Astrocyte (in vitro differentiated cells and primary cell): ENCODE data around the gene TMEM222. TPM values are rescaled to one million over a fixed set of nuclear protein-coding genes. Genes with fewer than 3 reads are reported as not detected.
A peak's percentile ranks its signal among the peaks of the same experiment; 100 is the strongest.

Experiments
- DNase-seq: peaks from one replicate; pipeline ENCODE4 v3.0.0-alpha.2; 2010; ENCODE audit warnings: low read depth
- FAIRE-seq: peaks from 2 replicates; lab custom pipeline; 2011; peaks lifted over from hg19 to GRCh38; lab: Jason Lieb, UNC
- H2AFZ ChIP-seq: 2 replicates; pipeline ENCODE4 v1.6.0; 2012; ENCODE audit warnings: low read depth, low read length, inconsistent platforms
- H3K27ac ChIP-seq: 2 replicates; pipeline ENCODE4 v1.5.1; 2011; ENCODE audit warnings: low read depth, low read length, inconsistent platforms
- H3K27me3 ChIP-seq: 2 replicates; pipeline ENCODE4 v1.6.0; 2011; ENCODE audit warnings: low read length, inconsistent platforms; ENCODE audit not compliant: insufficient read depth
- H3K36me3 ChIP-seq: 2 replicates; pipeline ENCODE4 v1.5.1; 2011; ENCODE audit warnings: low read length, inconsistent platforms; ENCODE audit not compliant: insufficient read depth
- H3K4me1 ChIP-seq: 2 replicates; pipeline ENCODE4 v1.5.1; 2011; ENCODE audit warnings: low read length, inconsistent platforms; ENCODE audit not compliant: insufficient read depth
- H3K4me2 ChIP-seq: 2 replicates; pipeline ENCODE4 v1.6.0; 2012; ENCODE audit warnings: low read length, inconsistent platforms
- H3K4me3 ChIP-seq: 2 replicates; pipeline ENCODE4 v1.5.1; 2011; ENCODE audit warnings: low read depth, mild to moderate bottlenecking, low read length, inconsistent platforms; ENCODE audit not compliant: insufficient read depth
- H3K79me2 ChIP-seq: 2 replicates; pipeline ENCODE4 v1.6.0; 2012; ENCODE audit warnings: mild to moderate bottlenecking, low read length, inconsistent platforms; ENCODE audit not compliant: insufficient read depth
- H3K9ac ChIP-seq: 2 replicates; pipeline ENCODE4 v1.6.0; 2012; ENCODE audit warnings: mild to moderate bottlenecking, low read length, inconsistent platforms
- H3K9me3 ChIP-seq: 2 replicates; pipeline ENCODE4 v1.5.1; 2012; ENCODE audit warnings: low read depth, mild to moderate bottlenecking, low read length, inconsistent platforms; ENCODE audit not compliant: insufficient read depth
- H4K20me1 ChIP-seq: 2 replicates; pipeline ENCODE4 v1.6.0; 2012; ENCODE audit warnings: low read length, inconsistent platforms; ENCODE audit not compliant: insufficient read depth
- H3K27ac Mint-ChIP-seq: one replicate; pipeline ENCODE4 v1.8.0; 2021; ENCODE audit warnings: mild to moderate bottlenecking, mixed read lengths; ENCODE audit not compliant: unreplicated experiment
- H3K27me3 Mint-ChIP-seq: one replicate; pipeline ENCODE4 v1.8.0; 2021; ENCODE audit warnings: low read depth, mixed read lengths; ENCODE audit not compliant: unreplicated experiment
- H3K36me3 Mint-ChIP-seq: one replicate; pipeline ENCODE4 v1.8.0; 2021; ENCODE audit warnings: low read depth, mixed read lengths; ENCODE audit not compliant: unreplicated experiment
- H3K4me1 Mint-ChIP-seq: one replicate; pipeline ENCODE4 v1.8.0; 2021; ENCODE audit warnings: low read depth, mixed read lengths; ENCODE audit not compliant: unreplicated experiment
- H3K4me3 Mint-ChIP-seq: one replicate; pipeline ENCODE4 v1.8.0; 2021; ENCODE audit warnings: mild to moderate bottlenecking, moderate library complexity, mixed read lengths; ENCODE audit not compliant: unreplicated experiment
- H3K9me3 Mint-ChIP-seq: one replicate; pipeline ENCODE4 v1.8.0; 2021; ENCODE audit warnings: mild to moderate bottlenecking, mixed read lengths; ENCODE audit not compliant: unreplicated experiment
- CTCF ChIP-seq: IDR thresholded peaks from 2 replicates; pipeline ENCODE4 v1.5.1; 2011; ENCODE audit warnings: low read depth, mild to moderate bottlenecking, inconsistent platforms, low read length, moderate library complexity; ENCODE audit not compliant: insufficient read depth
- EZH2 ChIP-seq: IDR thresholded peaks from 2 replicates; pipeline ENCODE4 v1.6.1; 2012; ENCODE audit warnings: mild to moderate bottlenecking, low read length, inconsistent platforms; ENCODE audit not compliant: insufficient read depth
- total RNA-seq: library from RNA; stranded (reverse); gene quantifications from 2 replicates; pipeline ENCODE4 v1.2.1, GENCODE V29; 2021

TMEM222 gene
- total RNA-seq, 1 donor from 2014 or later: 46.0 TPM

- Mint-ChIP-seq H3K27me3 (no peaks in the 10 kb centered on the region), H3K4me1 (peaks cover 42% of the 10 kb centered on the region), H3K4me3 (no peak overlapping the region), H3K36me3 (peaks cover 5% of the 10 kb centered on the region), H3K27ac (peak overlapping the region; percentile 47), H3K9me3 (no peaks in the 10 kb centered on the region)
- Histone ChIP-seq H3K9ac (peak overlapping the region; percentile 75), H3K36me3 (no peaks in the 10 kb centered on the region), H3K4me1 (peaks cover 34% of the 10 kb centered on the region), H3K27me3 (no peaks in the 10 kb centered on the region), H3K4me2 (peak overlapping the region; percentile 79), H4K20me1 (no peaks in the 10 kb centered on the region), H3K79me2 (no peaks in the 10 kb centered on the region), H3K9me3 (no peaks in the 10 kb centered on the region), H3K4me3 (no peak overlapping the region), H2AFZ (no peak overlapping the region), H3K27ac (no peak overlapping the region)
- DNase-seq (no peak), FAIRE-seq (no peak)
- TF ChIP-seq EZH2 (no peak), CTCF (no peak)
Observed at GRCh38 chr1:27301582-27302199, 20.3 kb upstream of the TMEM222 start.

GRCh38 chr1:27302612-27303011, 19.4 kb upstream of the TMEM222 start:
- Mint-ChIP-seq H3K4me1 (peaks cover 43% of the 10 kb centered on the region), H3K4me3 (no peak overlapping the region), H3K27me3 (no peaks in the 10 kb centered on the region), H3K27ac (no peak overlapping the region), H3K9me3 (no peaks in the 10 kb centered on the region), H3K36me3 (peaks cover 5% of the 10 kb centered on the region)
- TF ChIP-seq CTCF: no peak
- no peak for TF ChIP-seq EZH2
- no peaks in the 10 kb centered on the region for H3K36me3 ChIP-seq
- H3K4me3 ChIP-seq: no peak overlapping the region
- peaks cover 34% of the 10 kb centered on the region for H3K4me1 ChIP-seq
- H3K9me3 ChIP-seq: no peaks in the 10 kb centered on the region
- no peaks in the 10 kb centered on the region for H4K20me1 ChIP-seq
- no peak overlapping the region for H3K27ac ChIP-seq
- no peaks in the 10 kb centered on the region for H3K27me3 ChIP-seq
- FAIRE-seq (no peak), DNase-seq (no peak)
- H3K9ac ChIP-seq: no peak overlapping the region
- no peak overlapping the region for H3K4me2 ChIP-seq
- H3K79me2 ChIP-seq: no peaks in the 10 kb centered on the region
- no peak overlapping the region for H2AFZ ChIP-seq

GRCh38 chr1:27303509-27303908, 18.5 kb upstream of the TMEM222 start:
- peaks cover 38% of the 10 kb centered on the region for H3K4me1 Mint-ChIP-seq
- H3K27me3 Mint-ChIP-seq: no peaks in the 10 kb centered on the region
- Histone ChIP-seq H3K9me3 (no peaks in the 10 kb centered on the region), H3K4me3 (no peak overlapping the region), H3K4me1 (peaks cover 33% of the 10 kb centered on the region), H3K36me3 (no peaks in the 10 kb centered on the region), H3K79me2 (no peaks in the 10 kb centered on the region), H4K20me1 (no peaks in the 10 kb centered on the region), H3K4me2 (no peak overlapping the region), H3K27me3 (no peaks in the 10 kb centered on the region), H3K27ac (no peak overlapping the region), H3K9ac (no peak overlapping the region), H2AFZ (no peak overlapping the region)
- H3K9me3 Mint-ChIP-seq: no peaks in the 10 kb centered on the region
- peaks cover 5% of the 10 kb centered on the region for H3K36me3 Mint-ChIP-seq
- FAIRE-seq: no peak
- no peak overlapping the region for H3K27ac Mint-ChIP-seq
- TF ChIP-seq CTCF: no peak
- TF ChIP-seq EZH2: no peak
- no peak for DNase-seq
- H3K4me3 Mint-ChIP-seq: no peak overlapping the region
